IPS-18a (cell line): Measurements from ENCODE around the gene ARHGEF10L.

Experiments used
- H3K27ac ChIP-seq: one replicate; pipeline ENCODE4 v1.5.1; 2013; ENCODE audit warnings: low read length
- H3K27me3 ChIP-seq: one replicate; pipeline ENCODE4 v1.6.1; 2013; ENCODE audit warnings: mild to moderate bottlenecking, low read length; ENCODE audit not compliant: control insufficient read depth, insufficient read depth
- H3K36me3 ChIP-seq: one replicate; pipeline ENCODE4 v1.6.1; 2013; ENCODE audit warnings: low read depth, low read length; ENCODE audit not compliant: control insufficient read depth
- H3K4me1 ChIP-seq: one replicate; pipeline ENCODE4 v1.6.1; 2013; ENCODE audit warnings: low read depth, low read length; ENCODE audit not compliant: control insufficient read depth
- H3K4me3 ChIP-seq: one replicate; pipeline ENCODE4 v1.5.1; 2013; ENCODE audit warnings: low read length
- H3K9ac ChIP-seq: one replicate; pipeline ENCODE4 v1.6.1; 2013; ENCODE audit warnings: mild to moderate bottlenecking, low read length, moderate library complexity
- H3K9me3 ChIP-seq: one replicate; pipeline ENCODE4 v1.6.1; 2013; ENCODE audit warnings: low read depth, low read length; ENCODE audit not compliant: control insufficient read depth

The ARHGEF10L gene

GRCh38 chr1:17663646-17664045, 124.1 kb downstream of the ARHGEF10L start:
- no peak overlapping the region for H3K9ac ChIP-seq
- peaks cover 19% of the 10 kb centered on the region for H3K36me3 ChIP-seq
- H3K27me3 ChIP-seq: no peaks in the 10 kb centered on the region
- no peak overlapping the region for H3K4me3 ChIP-seq
- H3K9me3 ChIP-seq: no peaks in the 10 kb centered on the region
- H3K27ac ChIP-seq: no peak overlapping the region
- no peaks in the 10 kb centered on the region for H3K4me1 ChIP-seq

- peaks cover 13% of the 10 kb centered on the region for H3K36me3 ChIP-seq
These were observed 124.8 kb downstream of the ARHGEF10L start for GRCh38 chr1:17664322-17664721.

GRCh38 chr1:17665054-17665453, 125.6 kb downstream of the ARHGEF10L start:
- H3K27ac ChIP-seq: no peak overlapping the region
- no peaks in the 10 kb centered on the region for H3K27me3 ChIP-seq
- H3K4me1 ChIP-seq: no peaks in the 10 kb centered on the region
- H3K36me3 ChIP-seq: peaks cover 12% of the 10 kb centered on the region
- H3K9ac ChIP-seq: no peak overlapping the region
- no peaks in the 10 kb centered on the region for H3K9me3 ChIP-seq
- H3K4me3 ChIP-seq: no peak overlapping the region

More at GRCh38 chr1:17664322-17664721, 124.8 kb downstream of the ARHGEF10L start:
- Histone ChIP-seq H3K4me1 (no peaks in the 10 kb centered on the region), H3K27me3 (no peaks in the 10 kb centered on the region), H3K9me3 (no peaks in the 10 kb centered on the region), H3K4me3 (no peak overlapping the region), H3K9ac (no peak overlapping the region), H3K27ac (no peak overlapping the region)

- H3K27ac ChIP-seq: no peak overlapping the region
- no peak overlapping the region for H3K9ac ChIP-seq
- H3K36me3 ChIP-seq: peaks cover 12% of the 10 kb centered on the region
These were observed 126.6 kb downstream of the ARHGEF10L start for GRCh38 chr1:17665950-17666720.

GRCh38 chr1:17667641-17668040, 128.1 kb downstream of the ARHGEF10L start:
- H3K27ac ChIP-seq: no peak overlapping the region
- H3K4me1 ChIP-seq: peaks cover 10% of the 10 kb centered on the region
- H3K36me3 ChIP-seq: peaks cover 12% of the 10 kb centered on the region
- no peak overlapping the region for H3K9ac ChIP-seq
- H3K4me3 ChIP-seq: no peak overlapping the region
- H3K27me3 ChIP-seq: no peaks in the 10 kb centered on the region
- no peaks in the 10 kb centered on the region for H3K9me3 ChIP-seq

More at GRCh38 chr1:17665950-17666720, 126.6 kb downstream of the ARHGEF10L start:
- H3K9me3 ChIP-seq: no peaks in the 10 kb centered on the region
- H3K4me1 ChIP-seq: peaks cover 4% of the 10 kb centered on the region
- no peaks in the 10 kb centered on the region for H3K27me3 ChIP-seq
- no peak overlapping the region for H3K4me3 ChIP-seq

- H3K27me3 ChIP-seq: no peaks in the 10 kb centered on the region
- peaks cover 12% of the 10 kb centered on the region for H3K36me3 ChIP-seq
- peaks cover 10% of the 10 kb centered on the region for H3K4me1 ChIP-seq
- H3K9me3 ChIP-seq: no peaks in the 10 kb centered on the region
- H3K9ac ChIP-seq: no peak overlapping the region
- no peak overlapping the region for H3K4me3 ChIP-seq
- no peak overlapping the region for H3K27ac ChIP-seq
These were observed 128.7 kb downstream of the ARHGEF10L start for GRCh38 chr1:17668195-17668594.

GRCh38 chr1:17668624-17669175, 129.2 kb downstream of the ARHGEF10L start:
- peaks cover 10% of the 10 kb centered on the region for H3K4me1 ChIP-seq
- no peak overlapping the region for H3K27ac ChIP-seq
- peaks cover 12% of the 10 kb centered on the region for H3K36me3 ChIP-seq
- no peak overlapping the region for H3K4me3 ChIP-seq
- no peaks in the 10 kb centered on the region for H3K9me3 ChIP-seq
- no peaks in the 10 kb centered on the region for H3K27me3 ChIP-seq
- H3K9ac ChIP-seq: no peak overlapping the region

- Histone ChIP-seq H3K27me3 (no peaks in the 10 kb centered on the region), H3K27ac (no peak overlapping the region), H3K4me3 (no peak overlapping the region), H3K9ac (no peak overlapping the region), H3K4me1 (peaks cover 10% of the 10 kb centered on the region), H3K36me3 (peaks cover 12% of the 10 kb centered on the region), H3K9me3 (no peaks in the 10 kb centered on the region)
These were observed 129.8 kb downstream of the ARHGEF10L start for GRCh38 chr1:17669305-17669704.

GRCh38 chr1:17669866-17670451, 130.5 kb downstream of the ARHGEF10L start:
- peaks cover 10% of the 10 kb centered on the region for H3K4me1 ChIP-seq
- no peaks in the 10 kb centered on the region for H3K27me3 ChIP-seq
- no peak overlapping the region for H3K9ac ChIP-seq
- H3K9me3 ChIP-seq: no peaks in the 10 kb centered on the region
- no peak overlapping the region for H3K27ac ChIP-seq
- no peak overlapping the region for H3K4me3 ChIP-seq
- H3K36me3 ChIP-seq: peaks cover 7% of the 10 kb centered on the region

GRCh38 chr1:17670587-17671313, 131.3 kb downstream of the ARHGEF10L start:
- no peak overlapping the region for H3K9ac ChIP-seq
- no peaks in the 10 kb centered on the region for H3K27me3 ChIP-seq
- H3K36me3 ChIP-seq: no peaks in the 10 kb centered on the region
- H3K9me3 ChIP-seq: no peaks in the 10 kb centered on the region
- no peak overlapping the region for H3K27ac ChIP-seq
- no peak overlapping the region for H3K4me3 ChIP-seq
- H3K4me1 ChIP-seq: peaks cover 10% of the 10 kb centered on the region

- Histone ChIP-seq H3K4me3 (no peak overlapping the region), H3K36me3 (no peaks in the 10 kb centered on the region), H3K9me3 (no peaks in the 10 kb centered on the region), H3K4me1 (peaks cover 10% of the 10 kb centered on the region), H3K27me3 (no peaks in the 10 kb centered on the region), H3K9ac (no peak overlapping the region), H3K27ac (no peak overlapping the region)
These were observed 131.8 kb downstream of the ARHGEF10L start for GRCh38 chr1:17671314-17671705.
